ENCODE data around the gene KRT72.

GRCh38 chr12:52590021-52590420 lies 11.2 kb downstream of the KRT72 start:
- TF ChIP-seq CTCF (IDR thresholded peaks at IDR 0.05; ENCODE audit: insufficient read depth, low read length, poor library complexity, severe bottlenecking) (no peak), EZH2phosphoT487 (conservative IDR thresholded peaks at IDR 0.05; ENCODE audit: low read length) (no peak)
